SK-N-SH (cell line): Measurements from ENCODE around the gene FDPS. TPM values are rescaled to one million over a fixed set of nuclear protein-coding genes. Genes with fewer than 3 reads are reported as not detected.
"Not testable (repeated sequence)": the region's sequence is repeated elsewhere in the genome, so short reads cannot be mapped to it uniquely, and the experiment has no call there.

Experiments used
- CTCF ChIA-PET: fragments of 300-600, 350-600 bp; formaldehyde crosslinking; extraction: SDS; loops from one replicate; lab custom pipeline; 2021; lab: Yijun Ruan, JAX
- POLR2A ChIA-PET: fragments of 350-600 bp; sonication (Branson Sonifier 250); formaldehyde crosslinking; extraction: SDS; loops from one replicate; lab custom pipeline; 2020; ENCODE audit warnings: antibody characterized with exemption, inconsistent platforms; lab: Yijun Ruan, JAX
- DNase-seq: peaks from one replicate; pipeline ENCODE4 v3.0.0; 2012
- H2AFZ ChIP-seq: fragments of 200-600 bp; sonication (generic); 2 replicates; pipeline ENCODE4 v1.8.1; 2016; ENCODE audit warnings: antibody characterized with exemption, mild to moderate bottlenecking, low read depth
- H3F3A ChIP-seq: fragments of 200-600 bp; sonication (generic); replicated peaks from 2 replicates; pipeline ENCODE3; 2016; ENCODE audit warnings: antibody characterized with exemption, mild to moderate bottlenecking; ENCODE audit not compliant: insufficient read depth
- H3K27ac ChIP-seq, 2 experiments: fragments of 200-500 bp in 1 of 2; fragments of 200-600 bp in 1 of 2; sonication (Bioruptor generic) in 1 of 2; sonication (generic), shearing (Covaris generic) in 1 of 2; 2 replicates each; pipeline versions ENCODE4 v1.5.1 to v1.6.1; 2014 to 2016; ENCODE audit warnings: low read depth in 2 of 2, inconsistent platforms in 1 of 2, low read length in 1 of 2, mild to moderate bottlenecking in 1 of 2, mixed read lengths in 1 of 2
- H3K27me3 ChIP-seq: fragments of 200-600 bp; sonication (generic), shearing (Covaris generic); 2 replicates; pipeline ENCODE4 v1.6.1; 2016; ENCODE audit warnings: mixed run types; ENCODE audit not compliant: insufficient read depth
- H3K36me3 ChIP-seq, 2 experiments: fragments of 200-500 bp in 1 of 2; fragments of 200-600 bp in 1 of 2; sonication (Bioruptor generic) in 1 of 2; sonication (generic) in 1 of 2; replicated peaks in 1 of 2; 2 replicates each; pipeline versions ENCODE3 to v1.5.1; 2014 to 2016; ENCODE audit warnings: low read length in 1 of 2, mild to moderate bottlenecking in 1 of 2; ENCODE audit not compliant: insufficient read depth in 2 of 2, control insufficient read depth in 1 of 2
- H3K4me1 ChIP-seq, 2 experiments: fragments of 200-500 bp in 1 of 2; fragments of 200-600 bp in 1 of 2; sonication (Bioruptor generic) in 1 of 2; sonication (generic), shearing (Covaris generic) in 1 of 2; 2 replicates each; pipeline versions ENCODE4 v1.5.1 to v1.6.1; 2014 to 2016; ENCODE audit warnings: low read depth in 1 of 2, low read length in 1 of 2, mixed run types in 1 of 2; ENCODE audit not compliant: insufficient read depth in 2 of 2, control insufficient read depth in 1 of 2
- H3K4me2 ChIP-seq: fragments of 200-600 bp; sonication (generic), shearing (Covaris generic); 2 replicates; pipeline ENCODE4 v1.6.1; 2017; ENCODE audit warnings: mixed run types
- H3K4me3 ChIP-seq, 2 experiments: fragments of 200-500 bp in 1 of 2; fragments of 200-600 bp in 1 of 2; sonication (Bioruptor generic) in 1 of 2; sonication (generic), shearing (Covaris generic) in 1 of 2; 2 replicates each; pipeline versions ENCODE4 v1.5.1 to v1.8.1; 2014 to 2016; ENCODE audit warnings: low read depth in 2 of 2, inconsistent platforms in 1 of 2, low read length in 1 of 2, mild to moderate bottlenecking in 1 of 2, mixed read lengths in 1 of 2, moderate library complexity in 1 of 2
- H3K79me2 ChIP-seq: fragments of 200-600 bp; sonication (generic); 2 replicates; pipeline ENCODE4 v1.8.1; 2017; ENCODE audit warnings: mild to moderate bottlenecking; ENCODE audit not compliant: insufficient read depth
- H3K9ac ChIP-seq: fragments of 200-600 bp; sonication (generic); 2 replicates; pipeline ENCODE4 v1.6.1; 2017; ENCODE audit warnings: mixed run types
- H3K9me2 ChIP-seq: fragments of 200-600 bp; sonication (generic); 2 replicates; pipeline ENCODE4 v1.6.1; 2017; ENCODE audit warnings: mixed run types
- H3K9me3 ChIP-seq: fragments of 200-600 bp; sonication (generic); 2 replicates; pipeline ENCODE4 v1.6.1; 2017; ENCODE audit warnings: mixed run types, mild to moderate bottlenecking, moderate library complexity
- H4K20me1 ChIP-seq: fragments of 200-600 bp; sonication (generic); 2 replicates; pipeline ENCODE4 v1.6.1; 2017; ENCODE audit warnings: mild to moderate bottlenecking, mixed run types; ENCODE audit not compliant: insufficient read depth
- CHD2 ChIP-seq: fragments of 150-350 bp; IDR thresholded peaks from 2 replicates; pipeline ENCODE4 v1.6.1; 2018; ENCODE audit warnings: low read length; ENCODE audit not compliant: partially characterized antibody
- CTCF ChIP-seq: fragments of 200-600 bp; sonication (generic); IDR thresholded peaks from 2 replicates; pipeline ENCODE4 v1.6.1; 2017; ENCODE audit warnings: antibody characterized with exemption, mild to moderate bottlenecking, moderate library complexity
- ELF1 ChIP-seq: IDR thresholded peaks from 2 replicates; pipeline ENCODE4 v1.4.0; 2012
- EP300 ChIP-seq, 2 experiments: IDR thresholded peaks; 2 replicates each; pipeline versions ENCODE4 v1.4.0 to v1.6.1; 2012; ENCODE audit warnings: borderline replicate concordance in 1 of 2, low read depth in 1 of 2, low read length in 1 of 2
- GATA2 ChIP-seq: sonication (generic); formaldehyde crosslinking; IDR thresholded peaks from 2 replicates; pipeline ENCODE4 v1.5.0; 2020; ENCODE audit warnings: mild to moderate bottlenecking, missing genetic modification reagents
- JUND ChIP-seq: IDR thresholded peaks from 2 replicates; pipeline ENCODE4 v1.4.0; 2012
- MEF2A ChIP-seq: IDR thresholded peaks from 2 replicates; pipeline ENCODE4 v1.4.0; 2012; ENCODE audit warnings: low read depth, borderline replicate concordance
- NFIC ChIP-seq: IDR thresholded peaks from 2 replicates; pipeline ENCODE4 v1.4.0; 2012; ENCODE audit warnings: borderline replicate concordance
- POLR2AphosphoS5 ChIP-seq: IDR thresholded peaks from 2 replicates; pipeline ENCODE4 v1.6.1; 2012; ENCODE audit warnings: low read depth, low read length
- RAD21 ChIP-seq: IDR thresholded peaks from 2 replicates; pipeline ENCODE4 v1.6.1; 2012; ENCODE audit warnings: mild to moderate bottlenecking, low read length
- RCOR1 ChIP-seq: fragments of 150-350 bp; IDR thresholded peaks from 2 replicates; pipeline ENCODE4 v1.6.1; 2017; ENCODE audit warnings: antibody characterized with exemption, low read length
- REST ChIP-seq: IDR thresholded peaks from 2 replicates; pipeline ENCODE4 v1.6.1; 2012; ENCODE audit warnings: mild to moderate bottlenecking, low read depth, low read length, moderate library complexity
- RFX5 ChIP-seq: IDR thresholded peaks from 2 replicates; pipeline ENCODE4 v1.6.1; 2012; ENCODE audit warnings: mild to moderate bottlenecking, improper control_type of control experiment, low read length
- RXRA ChIP-seq: IDR thresholded peaks from 2 replicates; pipeline ENCODE4 v1.4.0; 2012; ENCODE audit warnings: low read depth, mild to moderate bottlenecking, borderline replicate concordance
- SMC3 ChIP-seq: IDR thresholded peaks from 2 replicates; pipeline ENCODE4 v1.6.1; 2012; ENCODE audit warnings: low read depth, low read length, improper control_type of control experiment
- TCF12 ChIP-seq: IDR thresholded peaks from 2 replicates; pipeline ENCODE4 v1.4.0; 2012
- TEAD4 ChIP-seq: IDR thresholded peaks from 2 replicates; pipeline ENCODE4 v1.4.0; 2012; ENCODE audit warnings: mild to moderate bottlenecking, borderline replicate concordance; ENCODE audit not compliant: insufficient read depth
- ZBTB33 ChIP-seq: IDR thresholded peaks from 2 replicates; pipeline ENCODE4 v1.4.0; 2012; ENCODE audit warnings: low read depth, borderline replicate concordance
- WGBS: methylation state at CpG from one replicate; pipeline ENCODE4 v1.1.6; 2017; ENCODE audit warnings: low lambda C conversion rate; 5-methylcytosine and 5-hydroxymethylcytosine counted together
- polyA plus RNA-seq, 3 experiments: library from polyadenylated mRNA; depleted of rRNA; stranded (reverse); fragments of >200 nt; gene quantifications; 2 replicates each; pipeline ENCODE4 v1.2.3, GENCODE V29; 2012
- TF ChIP-seq, protein P1 (sequence below): IDR thresholded peaks from 2 replicates; pipeline ENCODE4 v1.4.0; 2012; ENCODE audit warnings: low read depth, borderline replicate concordance
- TF ChIP-seq, protein P2 (sequence below): IDR thresholded peaks from 2 replicates; pipeline ENCODE4; 2012

The FDPS gene
- polyA plus RNA-seq, 1 of the 3 experiments (the other 2 are of a cell fraction) = 126 TPM

DNA sequence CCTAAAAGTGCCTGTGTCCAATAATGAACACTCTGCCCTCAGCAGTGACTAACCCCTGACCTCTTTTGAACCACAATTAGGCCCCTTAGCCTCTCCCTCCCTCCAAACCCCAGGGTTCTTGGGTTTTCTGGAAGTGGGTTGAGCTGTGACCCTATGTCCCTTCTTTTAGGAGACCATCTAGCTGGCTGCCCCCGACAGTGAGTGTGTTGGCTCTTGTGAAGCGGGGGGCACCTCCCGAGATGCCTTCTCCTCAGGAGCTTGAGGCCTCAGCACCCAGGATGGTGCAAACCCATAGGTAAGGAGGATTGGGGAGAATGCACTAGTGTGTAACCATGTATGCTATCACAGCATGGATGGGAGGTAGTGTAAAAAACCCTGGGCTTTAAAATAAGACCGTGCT, 19.3 kb downstream of the FDPS start:
- DNase-seq = no peak
- no peak overlapping the region for H3K4me2 ChIP-seq
- H3F3A ChIP-seq = peaks cover 19% of the 10 kb centered on the region
- H3K9me2 ChIP-seq = no peaks in the 10 kb centered on the region
- H3K79me2 ChIP-seq = peaks cover 28% of the 10 kb centered on the region
- no peak overlapping the region for H3K27ac ChIP-seq
- no peak overlapping the region for H3K9ac ChIP-seq
- CTCF ChIA-PET = interaction anchor here (1.1 to 11.6 kb wide), 3 partner anchors 8 to 78 kb away, joined by 4 to 184 read pairs (median 19); partner anchors contain the start of gene ENTREP3
- 94% methylated on average over 4 of the region's 4 CpGs for WGBS
- no peaks in the 10 kb centered on the region for H3K9me3 ChIP-seq
- 0 out of 2 replicates have a peak, but pooled peaks cover 5% of the 10 kb centered on the region for H4K20me1 ChIP-seq
- TF ChIP-seq, protein P1, sequence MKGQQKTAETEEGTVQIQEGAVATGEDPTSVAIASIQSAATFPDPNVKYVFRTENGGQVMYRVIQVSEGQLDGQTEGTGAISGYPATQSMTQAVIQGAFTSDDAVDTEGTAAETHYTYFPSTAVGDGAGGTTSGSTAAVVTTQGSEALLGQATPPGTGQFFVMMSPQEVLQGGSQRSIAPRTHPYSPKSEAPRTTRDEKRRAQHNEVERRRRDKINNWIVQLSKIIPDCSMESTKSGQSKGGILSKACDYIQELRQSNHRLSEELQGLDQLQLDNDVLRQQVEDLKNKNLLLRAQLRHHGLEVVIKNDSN = no peak
- TF ChIP-seq CHD2 = no peak
- no peak for TF ChIP-seq CTCF
- TF ChIP-seq RAD21 = no peak
- no peak for TF ChIP-seq RFX5
- no peak for TF ChIP-seq MEF2A
- TF ChIP-seq RCOR1 = no peak
- TF ChIP-seq RXRA = no peak
- no peak for TF ChIP-seq POLR2AphosphoS5
- no peak for TF ChIP-seq TCF12
- TF ChIP-seq ELF1 = no peak
- TF ChIP-seq TEAD4 = no peak
- no peak for TF ChIP-seq NFIC
- no peak for TF ChIP-seq SMC3
- TF ChIP-seq ZBTB33 = no peak
- TF ChIP-seq REST = no peak
- TF ChIP-seq GATA2 (CRISPR knock-in tag) = no peak
- TF ChIP-seq, protein P2, sequence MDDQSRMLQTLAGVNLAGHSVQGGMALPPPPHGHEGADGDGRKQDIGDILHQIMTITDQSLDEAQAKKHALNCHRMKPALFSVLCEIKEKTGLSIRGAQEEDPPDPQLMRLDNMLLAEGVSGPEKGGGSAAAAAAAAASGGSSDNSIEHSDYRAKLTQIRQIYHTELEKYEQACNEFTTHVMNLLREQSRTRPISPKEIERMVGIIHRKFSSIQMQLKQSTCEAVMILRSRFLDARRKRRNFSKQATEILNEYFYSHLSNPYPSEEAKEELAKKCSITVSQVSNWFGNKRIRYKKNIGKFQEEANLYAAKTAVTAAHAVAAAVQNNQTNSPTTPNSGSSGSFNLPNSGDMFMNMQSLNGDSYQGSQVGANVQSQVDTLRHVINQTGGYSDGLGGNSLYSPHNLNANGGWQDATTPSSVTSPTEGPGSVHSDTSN = no peak
- TF ChIP-seq EP300 (IDR thresholded peaks at IDR 0.05; ENCODE audit: borderline replicate concordance in 1 of 2, low read depth in 1 of 2, low read length in 1 of 2) = no peak
- no peak for TF ChIP-seq JUND
- TF ChIP-seq, all 33 proteins: peak for 0
- H2AFZ ChIP-seq = no peak overlapping the region
- peaks cover 0 to 12% of the 10 kb centered on the region in 2 experiments; a peak in 1 of 4 replicates for H3K4me1 ChIP-seq
- POLR2A ChIA-PET = no interaction called here
- H3K36me3 ChIP-seq = peaks cover 32 to 45% of the 10 kb centered on the region in 2 experiments
- no peak overlapping the region for H3K4me3 ChIP-seq
- no peaks in the 10 kb centered on the region for H3K27me3 ChIP-seq

- H3K27ac ChIP-seq, DNase-seq, POLR2A ChIA-PET, H3K9ac ChIP-seq, H3K9me2 ChIP-seq, H2AFZ ChIP-seq, H3K4me2 ChIP-seq, H3K27me3 ChIP-seq, H3K4me3 ChIP-seq, H4K20me1 ChIP-seq, H3K9me3 ChIP-seq: not testable (repeated sequence)
- Histone ChIP-seq H3F3A (peaks cover 19% of the 10 kb centered on the region), H3K36me3 (peaks cover 36 to 45% of the 10 kb centered on the region in 2 experiments), H3K79me2 (peaks cover 28% of the 10 kb centered on the region), H3K4me1 (peaks cover 0 to 12% of the 10 kb centered on the region in 2 experiments; a peak in 1 of 4 replicates)
- CTCF ChIA-PET = interaction anchor here (1.0 to 11.6 kb wide), 4 partner anchors 10 to 176 kb away, joined by 3 to 184 read pairs (median 4); partner anchors contain the start of gene ENTREP3
- 94% methylated on average over 7 of the region's 7 CpGs for WGBS
These were observed 20.2 kb downstream of the FDPS start for GRCh38 chr1:155328856-155329255.
